Stimulated activated CD4-positive, alpha-beta T cell treated with anti-CD3 and anti-CD28 coated beads, Interleukin-1b, Interleukin-23, amount 100 ng/mL, for 4 hours (primary cell): Measurements from ENCODE around the gene CMSS1.
"Not testable (repeated sequence)": the region's sequence is repeated elsewhere in the genome, so short reads cannot be mapped to it uniquely, and the experiment has no call there.

Experiments
- DNase-seq, 2 donors: peaks; one replicate each; pipeline ENCODE4 v3.0.0-alpha.2; 2020; ENCODE audit warnings: low read depth in 2 of 2

Gene CMSS1

DNA sequence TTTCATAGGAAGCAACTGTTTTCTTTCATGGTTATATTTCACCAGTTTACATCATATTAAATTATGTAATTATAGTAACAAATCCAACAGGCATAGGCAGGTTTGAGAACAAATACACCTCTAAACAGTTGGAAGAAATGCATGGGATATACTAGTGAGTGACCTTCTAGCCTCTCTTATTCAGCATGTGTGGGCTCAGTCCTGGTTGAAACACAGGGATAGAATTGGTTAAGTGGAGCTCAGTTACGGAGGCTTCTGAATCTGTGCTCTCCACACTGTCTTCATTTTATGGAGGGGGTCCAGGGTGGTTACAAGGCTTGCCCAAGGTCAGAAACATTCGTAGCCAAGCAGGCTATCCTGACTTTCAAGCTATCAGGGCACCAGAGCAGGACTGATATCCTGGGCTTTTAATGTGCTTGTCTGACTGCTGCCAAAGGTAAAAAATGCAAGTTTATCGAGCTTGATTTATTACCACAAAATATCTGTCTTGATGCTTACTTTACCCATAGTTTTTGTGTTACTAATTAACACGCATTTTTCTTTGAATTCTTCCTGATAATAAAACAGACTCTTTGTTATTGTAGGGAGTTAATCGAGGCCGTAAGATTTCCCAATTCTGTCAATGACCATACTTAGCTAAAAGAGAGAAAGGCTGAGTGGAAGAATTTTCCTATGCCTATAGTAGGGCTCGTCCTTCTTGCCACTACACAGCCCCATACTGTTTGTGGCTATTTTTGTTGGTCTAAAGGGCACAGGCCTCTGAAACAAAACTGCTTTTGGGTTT is 207.1 kb downstream of the CMSS1 start:
- no peak for DNase-seq

DNA sequence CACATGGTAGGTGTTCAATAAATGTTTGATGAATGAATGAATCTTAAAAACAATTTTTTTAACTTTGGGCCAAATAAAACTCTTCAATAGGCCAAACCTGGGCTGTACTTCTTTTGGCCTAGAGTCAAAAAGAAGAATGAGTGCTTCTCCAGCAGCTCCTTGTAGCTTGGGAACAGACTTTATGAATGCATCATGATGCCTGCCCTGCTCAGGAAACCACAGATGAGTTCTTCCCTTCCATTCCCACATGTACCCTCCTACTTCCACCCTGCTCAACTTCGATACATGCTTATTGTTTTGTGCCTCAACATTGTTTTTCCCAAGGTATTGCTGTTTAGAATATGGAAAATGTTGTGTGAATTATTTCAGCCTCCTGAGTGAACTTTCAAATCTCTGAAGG is 209.7 kb downstream of the CMSS1 start:
- DNase-seq, result no peak

DNA sequence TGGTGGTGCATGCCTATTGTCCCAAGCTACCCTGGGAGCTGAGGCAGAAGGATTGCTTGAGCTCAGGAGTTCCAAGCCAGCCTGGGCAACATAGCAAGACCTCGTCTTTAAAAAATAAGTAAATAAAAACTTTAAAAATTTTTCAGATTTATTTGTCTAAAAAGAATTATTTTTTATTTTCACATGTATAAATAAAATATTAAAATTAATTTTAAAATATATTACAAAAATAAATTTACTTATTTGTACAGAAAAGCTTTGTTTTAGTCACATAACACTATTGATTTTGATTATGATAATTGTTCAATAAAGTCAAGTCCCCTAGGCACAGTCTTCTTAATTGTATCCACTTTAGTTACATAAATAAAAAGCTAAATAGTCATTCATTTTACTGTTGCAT is 211.4 kb downstream of the CMSS1 start:
- no peak for DNase-seq

DNA sequence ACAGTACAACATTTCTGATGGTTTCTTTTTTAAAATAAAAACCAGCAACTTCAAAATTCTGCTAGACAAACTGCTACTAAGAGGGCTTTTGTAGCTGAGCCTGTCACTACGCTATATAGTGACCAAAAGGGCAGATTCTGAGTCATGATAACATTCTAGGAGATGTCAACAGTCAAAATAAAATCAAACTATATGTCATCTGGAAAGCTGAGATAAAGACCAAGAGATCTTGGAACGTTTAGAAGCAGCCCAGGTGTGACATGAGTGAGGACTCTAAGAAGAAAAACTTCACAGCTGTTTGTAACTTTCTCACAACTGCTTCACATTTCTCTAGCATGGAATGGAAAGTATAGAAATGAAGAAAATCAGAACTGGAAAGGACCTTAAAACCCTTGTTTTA is 212.0 kb downstream of the CMSS1 start:
- DNase-seq, result no peak

DNA sequence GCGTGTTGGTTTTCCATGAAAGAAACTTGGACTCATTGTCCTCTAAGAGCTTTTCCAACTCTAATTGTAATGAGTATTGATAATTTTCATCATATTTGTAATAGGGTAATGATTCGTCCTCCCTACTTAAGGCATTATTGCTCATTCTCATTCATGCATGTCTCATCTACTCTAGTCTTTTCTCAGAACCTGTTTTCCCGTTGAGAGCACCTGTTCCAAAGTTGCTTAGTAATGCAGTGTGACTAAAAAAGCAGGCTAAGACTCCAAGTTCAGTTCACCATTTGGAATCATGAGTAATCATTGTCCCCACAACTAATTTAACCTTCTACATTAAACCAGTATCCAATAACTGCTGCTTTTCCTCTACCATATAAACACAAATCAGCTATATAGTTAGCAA is 212.7 kb downstream of the CMSS1 start:
- no peak for DNase-seq

DNA sequence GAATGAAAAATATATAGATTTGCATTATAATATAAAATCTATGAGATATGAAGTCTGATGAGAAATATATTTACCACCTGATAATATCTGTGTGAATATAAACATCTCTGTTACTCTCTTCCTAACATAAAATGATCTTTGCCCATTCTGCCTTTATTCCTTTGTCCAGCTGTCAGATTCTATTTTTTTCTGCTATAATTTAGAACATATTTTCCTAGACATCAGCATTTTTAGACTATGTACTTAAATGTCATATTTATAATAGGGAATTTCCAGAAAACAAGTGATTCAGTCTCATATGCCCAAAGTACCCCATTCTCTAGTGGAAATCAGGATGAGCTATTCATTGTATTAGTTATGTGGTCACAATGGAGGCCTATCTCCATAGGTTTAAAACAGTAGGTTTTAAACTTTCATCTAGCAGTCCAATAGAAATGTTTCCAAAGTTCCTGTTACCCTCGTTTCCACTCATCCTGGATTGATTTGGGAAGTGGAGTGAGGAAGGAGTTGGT is 213.3 kb downstream of the CMSS1 start:
- DNase-seq, result no peak

DNA sequence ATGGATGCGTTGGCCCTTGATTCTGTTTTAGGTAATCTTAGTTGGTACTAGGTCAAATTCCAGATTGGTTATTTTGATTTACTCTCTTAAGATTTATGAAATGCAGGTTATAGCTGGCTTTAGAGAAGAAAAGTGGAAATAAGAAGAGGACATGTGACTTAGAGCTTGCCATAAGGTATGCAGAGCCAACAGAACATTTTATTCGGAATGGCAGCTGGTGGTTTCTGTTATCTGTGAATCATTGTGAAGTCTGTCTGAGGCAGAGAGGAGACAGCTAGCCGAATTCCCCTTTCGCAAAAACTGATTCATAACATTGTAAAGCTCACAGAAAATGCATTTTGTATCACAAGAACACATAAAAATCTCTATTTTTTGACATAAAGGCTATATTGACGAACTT is 214.6 kb downstream of the CMSS1 start:
- DNase-seq, result no peak

DNA sequence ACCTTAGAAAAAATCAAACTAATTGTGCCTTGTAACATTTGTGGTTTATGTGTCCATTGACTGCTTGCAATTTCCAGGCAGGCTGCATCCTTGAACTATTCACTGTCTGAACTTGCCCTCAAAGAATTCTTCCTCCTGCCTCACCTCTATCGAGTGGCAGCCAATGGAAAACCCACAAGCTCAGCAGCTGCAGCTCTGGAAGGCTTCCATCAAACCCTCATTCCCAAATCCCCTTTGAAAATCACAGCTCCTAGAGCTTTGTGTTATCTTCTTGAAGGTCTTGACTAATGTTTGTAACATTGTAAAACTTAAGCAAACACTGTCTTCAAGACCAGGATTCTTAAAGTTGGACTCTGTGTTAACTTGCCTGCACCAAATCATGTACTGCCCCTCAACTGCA is 215.5 kb downstream of the CMSS1 start:
- no peak for DNase-seq

DNA sequence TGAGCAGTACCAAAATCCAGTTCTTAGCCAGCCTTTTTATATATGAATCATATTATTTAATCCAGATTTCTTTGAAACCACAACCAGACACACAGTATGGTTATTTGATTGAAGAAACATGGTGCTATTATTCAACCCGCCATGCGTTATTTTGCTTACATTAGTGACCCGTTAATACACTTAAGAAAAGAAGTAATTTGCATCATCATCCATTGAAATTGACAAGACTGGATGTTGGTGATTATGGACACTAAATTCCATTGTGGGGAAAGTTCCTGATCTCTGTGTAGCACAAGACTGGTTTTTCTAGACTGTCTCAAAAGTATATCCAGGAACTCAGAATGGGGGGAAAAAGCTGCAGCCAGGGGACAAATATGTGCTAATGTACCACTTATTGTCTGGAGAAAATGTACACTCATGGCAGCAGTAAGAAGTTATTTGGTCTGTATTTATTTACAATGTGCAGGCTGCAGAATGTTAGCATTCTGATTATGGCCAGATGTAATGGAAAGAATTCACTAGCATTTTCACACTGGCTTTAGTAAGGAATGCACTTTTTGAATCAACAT is 216.3 kb downstream of the CMSS1 start:
- DNase-seq, result no peak

DNA sequence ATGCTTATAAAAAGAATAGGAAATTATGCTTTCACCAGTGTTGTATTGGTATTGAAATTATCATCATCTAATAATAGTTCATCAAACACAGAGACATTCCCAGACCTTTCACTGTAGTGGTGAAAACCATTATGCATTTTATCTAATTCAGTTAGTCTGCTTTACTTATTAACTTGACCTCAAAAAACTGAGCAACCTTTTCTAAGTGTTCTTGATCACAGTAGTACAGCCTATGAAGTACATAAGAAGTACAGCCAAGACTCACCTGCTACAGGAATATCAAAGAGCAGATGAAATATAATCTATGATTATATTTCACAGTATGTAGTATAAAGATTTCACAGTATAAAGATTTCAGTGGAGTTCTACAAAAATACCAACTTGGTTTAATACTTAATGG is 221.4 kb downstream of the CMSS1 start:
- no peak for DNase-seq

DNA sequence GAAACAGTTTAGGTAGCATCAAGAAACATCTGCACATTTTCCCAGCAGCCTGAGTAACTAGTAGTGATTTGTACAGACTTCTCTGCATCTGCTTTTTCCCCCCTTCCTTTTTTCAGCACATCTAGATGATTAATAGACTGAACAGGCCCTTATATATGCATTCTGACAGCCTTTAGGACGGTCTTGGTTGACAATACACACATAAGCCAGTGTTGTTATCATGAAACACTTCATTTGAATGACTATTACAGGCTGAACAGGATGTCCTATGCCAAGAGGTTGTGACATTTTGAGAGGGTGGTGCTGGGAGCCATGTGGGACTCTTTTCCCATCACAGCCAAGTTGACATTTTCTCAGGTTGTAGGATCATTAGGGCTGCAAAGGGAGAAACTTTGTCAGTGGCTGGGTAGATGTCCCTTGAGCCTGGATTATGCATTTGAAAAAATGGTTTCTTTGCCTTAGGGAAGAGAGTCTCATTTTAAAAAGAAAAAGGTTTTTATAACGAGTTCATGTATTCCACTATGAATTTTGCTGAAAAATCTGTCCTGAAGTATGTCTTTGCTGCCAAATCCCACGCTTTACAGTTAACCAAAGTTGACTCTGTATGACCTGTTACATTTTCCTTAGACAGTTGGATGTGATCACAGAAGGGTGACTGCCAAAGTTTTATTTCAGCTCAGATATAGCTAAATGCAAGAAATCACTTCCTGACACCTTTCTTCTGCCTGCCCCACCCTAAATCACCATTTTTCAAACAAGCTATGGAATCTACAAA is 223.0 kb downstream of the CMSS1 start:
- DNase-seq, result no peak

DNA sequence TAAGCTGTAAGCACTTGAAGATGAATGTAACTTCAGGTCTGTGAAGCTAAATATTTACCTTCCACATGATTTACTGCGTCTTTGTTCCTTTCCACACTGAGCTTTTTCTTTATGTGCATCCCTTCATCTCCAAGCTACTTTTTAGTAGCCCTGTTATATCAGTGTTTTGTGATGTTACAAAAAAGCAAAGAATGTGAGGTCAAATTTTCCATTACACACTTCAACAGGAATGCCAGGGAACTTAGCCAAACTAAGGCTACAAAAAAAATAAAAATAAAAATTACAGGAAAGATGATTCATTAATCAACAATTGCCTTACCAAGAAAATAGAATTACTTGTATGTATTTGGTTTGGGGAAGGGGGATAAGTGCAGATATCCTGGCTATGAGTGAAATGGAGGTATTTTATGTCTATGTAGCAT is 223.7 kb downstream of the CMSS1 start:
- no peak for DNase-seq

DNA sequence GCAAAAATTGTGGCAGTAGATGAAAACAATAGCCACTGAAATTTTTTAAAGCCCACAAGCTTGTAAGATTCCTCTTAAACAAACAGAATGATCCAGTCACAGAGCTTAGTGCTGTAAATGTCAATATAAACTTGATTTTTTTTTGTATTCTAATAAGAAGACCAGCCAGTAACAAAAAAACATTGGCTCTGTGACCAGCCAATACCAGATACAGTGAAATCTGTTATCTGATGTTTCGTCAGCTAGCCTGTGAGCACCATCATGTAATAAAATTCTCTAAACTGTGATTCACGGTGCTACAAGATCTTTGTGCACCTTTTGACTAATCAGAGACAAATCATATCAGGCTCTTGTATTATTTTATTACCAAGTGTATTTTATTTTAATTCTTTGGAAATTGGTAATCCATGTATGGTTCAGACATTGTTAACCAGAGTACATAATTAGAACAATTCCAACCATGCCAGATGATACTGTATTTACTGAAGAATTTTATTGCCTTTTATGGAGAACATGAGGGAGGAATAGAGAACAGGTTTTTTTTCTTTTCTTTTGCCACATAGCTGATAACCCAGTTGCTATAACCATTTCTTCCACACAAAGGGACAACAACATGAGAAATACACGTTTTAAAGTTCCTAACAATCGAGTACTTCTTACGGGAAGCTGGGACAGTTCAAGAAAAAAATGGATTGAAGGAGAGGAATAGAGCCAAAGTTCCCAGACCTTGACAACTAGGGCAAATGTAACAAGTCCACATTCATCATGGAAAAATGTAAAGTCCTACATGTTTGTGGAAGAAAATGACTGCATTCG is 224.7 kb downstream of the CMSS1 start:
- DNase-seq, result no peak

DNA sequence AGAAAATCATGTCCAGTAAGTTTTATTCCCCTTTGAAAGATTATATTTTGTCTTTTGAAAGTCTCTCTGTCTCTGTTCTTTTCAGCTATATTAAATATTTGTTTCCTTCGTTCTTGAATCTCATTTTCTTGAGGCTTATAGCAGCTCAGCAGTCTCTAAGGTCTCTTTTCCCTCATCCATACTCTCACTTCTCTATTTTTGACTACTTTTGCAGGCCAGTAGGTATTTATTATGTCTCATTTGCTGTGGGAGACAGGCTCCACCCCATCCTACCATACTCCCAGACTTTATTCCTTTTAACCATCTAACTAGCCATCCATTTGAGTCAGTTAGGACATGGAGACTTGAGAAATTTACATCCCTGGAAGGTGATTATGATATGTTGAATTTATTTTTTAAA is 225.6 kb downstream of the CMSS1 start:
- no peak for DNase-seq

DNA sequence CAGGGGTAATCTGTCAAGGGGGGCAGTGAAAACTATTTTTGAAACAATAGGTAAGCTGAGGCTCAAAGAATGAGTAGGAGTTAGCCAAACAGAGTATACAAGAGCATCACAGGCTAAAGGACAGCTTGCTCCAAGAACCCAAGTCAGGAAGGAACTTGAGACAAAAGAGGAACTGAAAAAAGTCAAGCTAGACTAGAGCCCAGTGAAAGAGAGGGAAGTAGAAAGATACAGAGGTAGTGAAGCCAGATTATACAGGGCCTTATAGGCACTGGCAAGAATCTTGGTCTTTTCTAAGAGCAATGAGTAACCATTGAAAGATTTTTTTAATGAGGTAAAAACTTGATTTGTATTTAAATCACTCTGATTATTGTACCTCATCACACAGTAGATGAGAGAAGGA is 226.7 kb downstream of the CMSS1 start:
- DNase-seq, result no peak

DNA sequence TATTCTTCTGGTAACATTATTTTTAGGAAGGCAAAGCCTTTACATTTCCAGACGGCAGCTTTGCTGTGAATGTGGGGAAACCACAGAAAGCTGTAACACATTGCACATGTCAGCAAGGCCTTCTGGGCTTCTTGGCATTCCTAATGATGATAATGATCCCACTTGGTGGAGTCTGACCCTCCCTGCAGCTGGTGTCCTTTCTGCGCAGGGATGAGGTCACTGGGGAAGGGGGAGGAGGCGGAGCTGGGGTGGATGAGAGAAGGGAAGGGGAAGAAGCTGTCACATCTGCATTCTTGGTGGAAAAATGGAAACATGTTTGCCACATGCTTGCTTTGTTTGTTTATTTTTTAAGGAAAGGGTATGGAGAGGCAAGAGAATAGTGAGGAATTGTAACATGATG is 228.0 kb downstream of the CMSS1 start:
- no peak for DNase-seq

DNA sequence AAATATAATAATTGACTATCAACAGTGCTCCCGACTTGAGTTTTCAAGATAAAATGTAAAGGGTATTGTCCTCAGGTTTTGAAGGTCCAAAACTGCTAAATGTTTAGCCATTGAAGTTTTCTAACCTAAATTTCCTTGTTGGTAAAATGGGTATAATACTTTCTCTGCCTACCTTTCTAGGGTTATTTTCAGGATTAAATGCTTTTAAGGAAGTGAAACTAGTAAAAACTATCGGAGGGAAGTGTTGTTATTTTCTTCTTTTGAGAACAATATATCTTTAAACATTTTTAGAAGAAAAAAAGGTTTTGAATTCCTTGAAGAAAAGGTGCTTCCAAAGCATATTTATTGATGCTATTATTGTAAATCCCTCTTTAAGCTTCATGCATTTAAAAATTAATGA is 229.3 kb downstream of the CMSS1 start:
- no peak for DNase-seq

DNA sequence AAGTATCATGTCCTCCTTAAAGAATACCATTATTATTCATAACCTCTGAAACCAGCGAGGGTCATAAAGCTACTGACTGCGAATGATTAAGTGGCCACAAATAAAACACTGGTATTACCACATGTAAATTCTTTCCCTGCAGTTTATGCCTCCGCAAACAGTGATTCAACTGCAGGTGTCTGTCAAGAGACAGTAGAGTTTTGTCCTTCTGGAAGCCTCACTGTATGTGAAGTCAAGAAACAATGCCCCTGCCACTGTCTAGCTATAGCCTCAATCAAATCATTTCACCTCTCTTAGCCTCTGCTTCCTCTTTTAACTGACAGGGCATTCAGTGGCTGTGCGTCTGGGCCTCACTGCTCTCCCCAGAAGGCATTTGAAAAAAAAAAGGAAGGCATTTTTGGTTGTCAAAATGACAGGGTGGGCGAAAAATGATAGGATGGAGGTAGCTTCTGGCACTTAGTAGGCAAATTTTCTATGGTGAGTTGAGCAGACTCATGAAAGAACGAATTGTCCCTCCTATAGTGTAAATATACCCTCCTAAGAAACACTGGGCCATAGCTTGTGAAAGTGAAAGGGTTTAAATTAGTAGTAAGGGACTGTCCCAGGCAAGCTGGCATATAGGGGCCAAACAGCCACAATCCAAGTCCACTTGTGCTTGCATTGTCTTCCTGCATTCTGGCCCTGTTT is 229.9 kb downstream of the CMSS1 start:
- no peak for DNase-seq

DNA sequence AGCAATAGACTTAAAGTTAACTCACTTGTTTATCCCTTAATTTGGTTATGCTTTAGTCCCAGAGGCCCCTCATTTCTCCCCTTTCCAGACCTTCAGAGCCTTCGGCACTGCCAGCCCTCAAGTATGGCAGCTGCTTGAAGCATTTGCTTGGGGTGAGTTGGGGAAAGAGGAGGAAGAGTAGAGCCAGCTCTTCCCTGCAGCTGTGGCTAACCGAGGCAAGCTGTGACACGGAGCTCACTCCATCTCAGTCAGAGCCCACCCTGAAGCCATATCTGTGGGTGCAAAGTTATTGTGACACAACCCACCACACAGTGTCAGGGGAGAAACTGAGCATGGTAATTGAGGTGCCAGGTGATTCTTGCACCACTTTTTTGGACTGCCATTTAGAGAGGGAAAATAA is 230.6 kb downstream of the CMSS1 start:
- DNase-seq, result no peak

DNA sequence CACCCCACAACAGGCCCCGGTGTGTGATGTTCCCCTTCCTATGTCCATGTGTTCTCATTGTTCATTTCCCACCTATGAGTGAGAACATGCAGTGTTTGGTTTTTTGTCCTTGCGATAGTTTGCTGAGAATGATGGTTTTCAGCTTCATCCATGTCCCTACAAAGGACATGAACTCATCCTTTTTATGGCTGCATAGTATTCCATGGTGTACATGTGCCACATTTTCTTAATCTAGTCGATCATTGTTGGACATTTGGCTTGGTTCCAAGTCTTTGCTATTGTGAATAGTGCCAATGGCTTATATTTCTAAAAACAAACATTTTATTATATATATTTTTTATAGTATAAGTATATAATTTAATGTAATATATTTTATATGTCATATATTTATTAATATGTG is 233.9 kb downstream of the CMSS1 start:
- DNase-seq, result not testable (repeated sequence)

DNA sequence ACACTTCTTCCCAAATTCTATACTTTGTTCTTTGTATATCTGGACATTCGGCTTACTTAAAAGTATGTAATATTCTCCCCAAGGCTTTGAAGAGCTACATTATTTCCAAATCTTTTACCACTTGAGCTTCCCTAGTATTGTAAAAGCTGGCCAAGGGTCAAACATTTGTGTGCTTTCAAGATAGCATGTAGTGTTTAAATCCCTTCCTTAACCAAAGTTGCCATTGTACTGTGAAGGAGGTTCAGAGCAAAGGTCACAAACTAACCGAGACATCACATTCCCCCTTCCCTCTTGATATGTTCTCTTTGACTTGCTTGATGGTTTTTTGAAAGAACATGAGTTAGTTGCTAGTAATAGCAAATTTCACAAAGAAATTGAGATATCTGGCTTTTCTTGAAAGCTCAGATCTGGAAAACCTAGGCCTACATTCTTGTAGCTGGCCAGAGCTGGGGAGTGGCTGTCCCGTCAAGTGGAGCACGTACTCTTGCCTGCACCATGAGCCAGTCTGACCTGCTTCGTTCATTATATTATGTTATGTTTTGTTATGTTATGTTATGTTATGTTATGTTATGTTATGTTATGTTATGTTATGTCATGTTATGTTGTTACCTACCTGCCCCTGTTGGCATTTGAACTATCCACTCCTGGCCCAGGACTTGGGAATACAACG is 236.4 kb downstream of the CMSS1 start:
- DNase-seq, result no peak
